HG02938 (cell line): Measurements from ENCODE around the gene GRN.
"Not testable (repeated sequence)": the region's sequence is repeated elsewhere in the genome, so short reads cannot be mapped to it uniquely, and the experiment has no call there.

ENCODE experiments used
- ATAC-seq: cut with Tn5 transposase; IDR thresholded peaks from one replicate; pipeline ENCODE4 v1.9.1; 2021; ENCODE audit warnings: mild to moderate bottlenecking, moderate library complexity; ENCODE audit not compliant: unreplicated experiment

The GRN gene

GRCh38 chr17:44346064-44346844 is 1.2 kb downstream of the GRN start:
- no peak for ATAC-seq

- not testable (repeated sequence) for ATAC-seq
These were observed 2.3 kb downstream of the GRN start for GRCh38 chr17:44347206-44348055.

GRCh38 chr17:44348234-44348987 is 3.3 kb downstream of the GRN start:
- peak; percentile 48 for ATAC-seq

GRCh38 chr17:44348988-44349364 is 3.9 kb downstream of the GRN start:
- no peak for ATAC-seq

GRCh38 chr17:44349553-44350070 is 4.5 kb downstream of the GRN start:
- no peak for ATAC-seq

- no peak for ATAC-seq
These were observed 5.7 kb downstream of the GRN start for GRCh38 chr17:44350733-44351226.

- no peak for ATAC-seq
These were observed 6.4 kb downstream of the GRN start for GRCh38 chr17:44351464-44351863.

- ATAC-seq: no peak
These were observed 7.1 kb downstream of the GRN start for GRCh38 chr17:44351961-44352827.

GRCh38 chr17:44352828-44353671 is 7.9 kb downstream of the GRN start:
- no peak for ATAC-seq

GRCh38 chr17:44353672-44354331 is 8.7 kb downstream of the GRN start:
- no peak for ATAC-seq

- no peak for ATAC-seq
These were observed 9.8 kb downstream of the GRN start for GRCh38 chr17:44354582-44355561.

- ATAC-seq: no peak
These were observed 10.6 kb downstream of the GRN start for GRCh38 chr17:44355642-44356099.

GRCh38 chr17:44356241-44356640 is 11.1 kb downstream of the GRN start:
- no peak for ATAC-seq

- ATAC-seq: no peak
These were observed 13.0 kb downstream of the GRN start for GRCh38 chr17:44358066-44358465.

GRCh38 chr17:44359006-44359405 is 13.9 kb downstream of the GRN start:
- ATAC-seq: no peak

- ATAC-seq: no peak
These were observed 14.5 kb downstream of the GRN start for GRCh38 chr17:44359458-44360143.

- no peak for ATAC-seq
These were observed 15.0 kb downstream of the GRN start for GRCh38 chr17:44360144-44360533.
